NCI-H2081 treated with DMSO at 0.1 percent for 48 hours (cell line): ENCODE results near the gene CREB5.

Experiments
- DNase-seq: peaks from one replicate; lab custom pipeline; 2025; lab: John Stamatoyannopoulos, UW

Gene CREB5

DNA sequence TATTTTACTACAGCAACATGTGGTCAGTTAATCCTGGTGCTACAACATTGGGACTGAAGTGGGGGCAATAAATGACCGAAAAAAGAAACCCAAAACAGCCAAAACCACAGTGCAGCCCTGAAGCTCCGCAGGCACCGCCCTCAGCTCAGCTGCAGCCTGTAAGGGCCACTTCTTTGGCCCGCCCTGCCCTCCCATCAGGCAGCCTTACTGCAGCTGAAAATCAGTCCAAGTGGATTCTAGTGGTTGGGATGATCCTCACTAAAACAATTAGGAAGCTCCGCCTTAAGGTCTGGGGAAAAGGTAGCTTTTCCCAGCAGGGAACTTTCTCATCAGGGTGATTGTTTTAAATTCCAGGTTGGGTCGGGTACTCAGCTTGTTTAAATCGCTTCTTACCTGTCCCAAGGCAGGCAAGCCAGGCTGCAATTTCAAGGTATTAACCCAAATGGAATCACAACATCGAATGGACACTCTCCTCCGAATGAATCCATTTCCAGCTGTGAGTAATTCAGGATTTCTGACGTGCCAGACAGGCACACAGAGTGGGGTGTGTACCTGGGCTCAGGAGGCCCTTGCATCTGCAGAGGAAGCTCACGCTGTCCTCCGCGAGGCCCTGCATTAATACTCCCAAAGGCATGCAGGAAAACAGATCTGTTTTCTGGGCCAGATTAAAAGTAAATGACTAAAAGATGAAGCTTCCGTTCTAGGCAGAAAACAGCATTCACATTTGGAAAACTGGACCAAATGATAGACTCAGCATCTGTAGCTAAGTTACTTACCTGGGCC is 104.3 kb downstream of the CREB5 start:
- DNase-seq, result no peak

DNA sequence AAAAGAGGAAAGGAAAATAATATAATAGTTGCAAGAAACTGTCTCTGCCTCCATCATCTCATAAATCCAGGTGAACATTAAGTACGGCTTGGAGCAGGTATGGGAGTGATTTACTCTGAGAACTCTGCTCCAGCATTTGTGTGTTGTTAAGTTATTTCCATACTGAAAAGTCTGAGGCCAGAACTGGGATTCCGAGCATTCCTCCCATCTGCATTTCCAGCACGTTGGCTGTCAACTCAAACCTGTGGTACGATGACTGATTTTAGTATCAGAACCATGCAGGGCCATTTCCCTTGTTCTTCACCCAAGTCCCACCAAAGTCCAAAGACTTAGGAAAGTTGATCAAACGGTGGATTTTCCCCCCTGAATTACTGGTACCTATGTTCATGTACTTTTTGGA is 104.9 kb downstream of the CREB5 start:
- DNase-seq, result no peak

GRCh38 chr7:28517606-28518005 is 105.3 kb downstream of the CREB5 start:
- DNase-seq, result no peak

DNA sequence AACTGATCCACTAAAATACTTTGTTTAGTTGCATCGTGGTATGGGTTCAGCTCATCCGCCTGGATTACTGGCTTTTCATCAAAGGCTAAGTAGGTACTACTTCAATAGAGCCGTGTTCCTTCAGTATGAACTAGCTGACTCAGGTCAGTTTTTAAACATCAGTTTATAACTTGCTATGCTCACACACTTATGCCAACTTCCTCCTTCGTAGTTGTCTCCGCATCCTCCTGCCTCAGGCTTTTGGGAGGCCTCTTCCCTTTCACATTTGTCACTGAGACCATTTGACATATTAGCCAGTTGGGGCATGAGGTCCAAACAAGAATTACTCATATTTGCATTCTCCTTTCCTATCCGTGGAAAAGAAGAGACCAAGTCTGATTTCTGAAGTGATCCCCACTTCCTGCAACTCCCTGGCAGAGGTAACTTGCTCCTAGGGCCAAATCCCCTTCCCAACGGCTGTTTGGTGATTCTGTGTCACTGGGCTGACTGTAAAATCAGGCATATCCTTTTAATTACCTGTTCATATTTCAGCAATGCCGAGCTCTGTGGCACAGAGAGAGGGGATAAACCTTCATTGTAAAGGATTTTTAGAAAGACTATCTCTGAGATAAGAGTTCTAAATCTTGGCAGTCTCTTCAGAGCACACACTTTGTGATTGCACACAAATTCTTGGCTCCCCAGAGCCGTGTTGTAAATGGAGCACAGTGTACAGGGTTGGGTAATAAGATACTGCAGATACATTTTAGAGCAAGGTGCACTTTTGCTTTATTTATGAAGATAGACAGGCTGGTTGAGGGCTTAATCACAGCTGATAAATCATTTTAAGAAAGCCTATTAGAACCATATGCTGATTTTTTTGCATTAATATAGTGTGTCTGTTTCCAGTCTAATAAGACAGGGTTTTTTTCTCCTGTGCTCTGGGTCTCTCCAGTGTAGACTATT is 108.0 kb downstream of the CREB5 start:
- no peak for DNase-seq

- no peak for DNase-seq
Observed at GRCh38 chr7:28524978-28525377, 112.7 kb downstream of the CREB5 start.

GRCh38 chr7:28528899-28529298 is 116.6 kb downstream of the CREB5 start:
- DNase-seq, result no peak

DNA sequence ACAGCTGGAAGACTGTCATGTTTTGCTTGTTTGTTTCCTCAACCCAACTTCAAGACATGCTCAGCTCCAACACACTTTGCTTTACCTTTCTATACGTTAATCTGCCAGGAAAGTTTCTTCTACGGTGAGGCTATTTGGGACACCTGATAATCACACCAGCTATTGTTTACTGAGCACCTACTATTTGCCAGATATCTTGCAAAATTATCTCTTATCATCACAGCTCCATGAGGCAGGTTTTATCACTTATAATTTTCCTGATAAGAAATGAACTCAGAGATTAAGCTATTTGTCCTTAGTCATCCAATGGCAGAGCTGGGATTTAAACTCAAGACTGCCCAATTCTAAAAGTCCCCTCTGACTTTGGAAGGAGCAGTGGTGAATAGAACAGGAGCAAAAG is 117.4 kb downstream of the CREB5 start:
- no peak for DNase-seq

DNA sequence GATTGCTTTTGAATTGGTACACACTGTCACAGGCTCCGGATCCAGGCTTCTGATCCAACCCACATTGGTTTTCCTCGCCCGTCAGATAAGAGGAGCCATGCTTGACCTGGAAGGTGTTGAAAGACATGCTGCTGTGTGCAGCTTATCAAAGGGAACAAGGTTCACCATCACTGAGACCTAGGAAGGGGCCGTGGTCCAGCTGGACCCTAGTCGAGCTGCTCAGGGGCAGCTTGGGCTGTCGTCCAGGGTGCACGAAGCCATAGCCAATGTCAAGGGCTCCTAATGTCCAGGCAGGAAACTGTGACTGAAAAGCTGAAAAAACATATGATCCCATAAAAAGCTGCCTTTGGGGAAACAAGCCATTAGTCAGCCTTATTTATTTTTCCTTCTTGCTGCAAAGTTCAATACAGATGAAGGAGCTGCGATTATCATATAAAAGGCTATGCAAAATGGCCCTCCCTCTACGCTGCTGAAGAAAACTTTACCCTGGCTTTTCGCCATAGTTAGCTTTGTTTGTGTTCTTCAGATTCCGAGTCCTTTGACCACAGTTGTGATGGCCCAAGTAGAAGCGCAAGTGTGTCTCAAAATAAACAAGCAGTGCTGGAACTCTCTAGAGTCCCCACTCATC is 118.0 kb downstream of the CREB5 start:
- DNase-seq, result no peak

- DNase-seq, result no peak
Observed at GRCh38 chr7:28530803-28531175, 118.5 kb downstream of the CREB5 start.

DNA sequence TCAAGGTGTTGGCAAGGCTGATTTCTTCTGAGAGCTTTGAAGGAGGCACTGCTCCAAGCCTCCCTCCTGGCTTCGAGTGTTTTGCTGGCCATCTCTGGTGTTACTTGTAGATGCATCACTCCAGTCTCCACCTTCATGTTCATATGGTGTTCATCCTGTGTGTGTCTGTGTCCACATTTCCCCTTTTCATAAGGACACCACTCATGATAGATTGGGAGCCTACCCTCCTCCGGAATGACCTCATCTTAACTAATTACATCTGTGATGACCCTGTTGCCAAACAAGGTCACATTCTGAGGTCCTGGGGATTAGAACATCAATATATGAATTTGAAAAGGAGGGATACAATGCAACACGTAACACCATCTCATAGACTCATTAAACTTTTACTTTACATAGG is 119.0 kb downstream of the CREB5 start:
- DNase-seq, result no peak

- no peak for DNase-seq
Observed at GRCh38 chr7:28532181-28532580, 119.9 kb downstream of the CREB5 start.

- no peak for DNase-seq
Observed at GRCh38 chr7:28533267-28533666, 120.9 kb downstream of the CREB5 start.

GRCh38 chr7:28533731-28534531 is 121.6 kb downstream of the CREB5 start:
- no peak for DNase-seq

DNA sequence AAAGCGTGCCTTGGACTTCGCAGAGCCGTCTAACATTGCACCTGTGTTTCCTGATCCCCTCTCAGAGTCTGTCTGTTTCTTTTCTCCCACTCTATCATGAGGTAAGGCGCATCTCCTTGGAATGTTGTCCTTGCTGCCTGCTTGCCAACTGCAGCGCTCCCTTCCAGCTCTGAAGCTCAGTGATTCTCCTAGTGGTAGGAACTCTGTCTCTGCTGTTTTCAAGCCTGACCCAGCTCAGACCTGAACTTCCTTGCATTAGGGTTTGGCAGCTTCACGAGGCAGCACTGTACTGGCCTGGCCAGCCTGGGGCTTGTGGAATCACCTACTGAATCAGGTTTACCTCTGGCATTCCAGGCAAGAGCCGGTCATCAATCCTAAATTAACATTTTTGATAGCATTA is 123.9 kb downstream of the CREB5 start:
- DNase-seq, result no peak

DNA sequence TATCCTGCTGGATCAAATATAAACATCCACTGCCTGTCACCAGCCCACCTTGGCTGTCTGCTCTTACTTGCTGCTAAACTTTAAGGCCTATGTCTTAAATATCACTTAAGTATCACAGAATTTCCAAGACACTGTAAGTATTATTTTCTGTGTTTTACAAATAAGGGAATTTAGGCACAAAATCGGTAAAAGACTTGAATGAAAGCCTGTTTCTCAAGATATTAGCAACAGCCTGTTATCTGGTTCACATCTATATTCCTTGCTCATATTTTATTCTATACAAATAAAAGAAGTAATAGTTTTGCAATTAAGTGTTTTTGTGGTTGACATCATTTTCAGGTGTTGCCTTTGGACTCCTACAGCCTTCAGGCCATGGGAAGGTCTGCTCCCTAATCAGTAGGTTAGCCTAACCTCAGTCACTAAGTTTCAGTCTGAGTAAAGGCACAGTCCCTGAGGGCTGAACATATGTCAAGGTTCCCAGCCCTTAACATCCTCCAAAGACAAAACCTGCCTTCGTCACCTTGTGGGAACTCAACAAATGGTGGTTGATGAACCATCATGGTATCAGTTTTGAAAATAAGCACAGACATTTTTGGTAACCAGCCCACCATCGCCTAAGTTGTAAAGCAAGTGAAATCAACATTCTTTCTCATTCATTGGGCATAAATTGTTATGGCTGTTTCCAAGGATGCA is 127.1 kb downstream of the CREB5 start:
- no peak for DNase-seq

DNA sequence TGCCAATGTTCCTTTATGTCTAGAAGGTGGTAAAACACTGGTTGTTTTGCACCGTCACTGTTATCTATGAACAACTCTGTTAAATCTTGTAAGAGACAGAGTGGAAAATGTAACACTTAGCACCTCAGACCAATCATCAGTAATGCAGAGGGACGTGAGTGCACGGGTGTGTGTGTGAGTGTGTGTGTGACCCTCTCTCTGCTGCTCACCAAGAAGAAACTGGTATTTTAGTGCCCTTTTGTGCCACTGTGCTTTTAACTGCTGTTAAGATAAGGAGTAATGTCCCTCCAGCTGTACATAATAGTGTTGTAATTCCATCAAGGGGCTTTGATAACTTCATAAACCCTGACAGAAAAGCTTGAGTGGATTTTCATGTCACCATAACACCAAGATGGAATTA is 130.1 kb downstream of the CREB5 start:
- no peak for DNase-seq

- no peak for DNase-seq
Observed at GRCh38 chr7:28544453-28545117, 132.3 kb downstream of the CREB5 start.

GRCh38 chr7:28546067-28546466 is 133.7 kb downstream of the CREB5 start:
- no peak for DNase-seq

DNA sequence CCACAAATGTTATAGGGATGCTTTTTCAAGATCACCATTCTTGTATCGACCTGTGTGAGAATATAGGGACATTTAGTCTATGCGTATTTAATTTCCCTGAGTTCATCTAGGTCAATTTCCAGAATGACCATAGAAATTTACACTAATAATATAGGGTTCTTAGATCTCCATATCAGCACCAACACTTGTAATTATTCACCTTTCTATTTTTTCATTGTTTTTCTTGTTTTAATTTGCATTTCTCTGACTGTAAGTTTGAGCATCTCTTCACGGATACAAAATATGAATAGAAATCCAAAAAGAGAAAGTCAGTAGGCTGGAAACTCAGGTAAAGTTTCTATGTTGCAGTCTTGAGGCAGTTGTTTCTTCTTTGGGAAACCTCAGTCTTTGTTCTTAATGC is 134.8 kb downstream of the CREB5 start:
- DNase-seq, result no peak

DNA sequence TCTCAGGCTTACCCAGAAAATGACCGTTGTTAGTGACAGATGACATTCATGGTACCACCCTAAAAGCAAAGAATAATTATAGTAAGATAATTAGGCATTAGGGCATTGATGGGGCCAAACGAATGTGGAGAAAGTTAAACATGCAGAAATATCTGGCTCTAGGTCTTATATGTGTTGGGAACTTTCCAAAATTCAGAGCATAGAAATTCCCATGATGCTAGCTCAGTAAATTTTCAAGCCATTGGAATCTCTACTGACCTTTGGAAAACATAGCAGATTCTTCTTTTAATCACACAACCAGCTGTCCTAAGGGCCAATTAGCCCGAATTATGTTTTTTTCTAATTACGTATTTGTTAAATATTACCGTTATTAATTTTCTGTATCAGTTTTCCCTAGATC is 136.1 kb downstream of the CREB5 start:
- no peak for DNase-seq

DNA sequence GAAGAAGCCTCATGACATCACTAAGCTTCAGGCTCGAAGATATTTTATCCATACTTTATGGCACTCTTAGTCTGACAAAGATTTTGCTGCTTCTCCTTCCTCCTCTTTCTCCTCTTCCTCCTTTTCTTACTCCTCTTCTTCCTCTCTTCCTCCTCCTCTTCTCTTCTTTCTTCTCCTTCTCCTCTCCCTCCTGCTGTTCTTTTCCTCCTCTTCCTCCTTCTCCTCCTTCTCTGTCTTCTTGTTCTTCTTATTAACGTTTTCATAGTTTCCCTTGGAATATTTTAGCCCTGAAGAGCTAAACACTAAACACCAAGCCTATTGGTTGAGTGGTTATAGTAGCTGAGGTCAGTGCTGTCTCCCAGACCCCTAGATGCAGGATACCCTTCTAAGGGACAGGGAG is 137.7 kb downstream of the CREB5 start:
- no peak for DNase-seq
